Measurements from ENCODE around the gene RTP5.
"Not testable (repeated sequence)": the region's sequence is repeated elsewhere in the genome, so short reads cannot be mapped to it uniquely, and the experiment has no call there.

RTP5 gene

GRCh38 chr2:241900251-241901017 lies 30.9 kb downstream of the RTP5 start:
- DNase-seq (ENCODE audit: low read depth in 1 of 2, low spot score in 1 of 2): no peak

GRCh38 chr2:241901018-241901380 lies 31.5 kb downstream of the RTP5 start:
- no peak for DNase-seq (ENCODE audit: low read depth in 1 of 2, low spot score in 1 of 2)

DNA sequence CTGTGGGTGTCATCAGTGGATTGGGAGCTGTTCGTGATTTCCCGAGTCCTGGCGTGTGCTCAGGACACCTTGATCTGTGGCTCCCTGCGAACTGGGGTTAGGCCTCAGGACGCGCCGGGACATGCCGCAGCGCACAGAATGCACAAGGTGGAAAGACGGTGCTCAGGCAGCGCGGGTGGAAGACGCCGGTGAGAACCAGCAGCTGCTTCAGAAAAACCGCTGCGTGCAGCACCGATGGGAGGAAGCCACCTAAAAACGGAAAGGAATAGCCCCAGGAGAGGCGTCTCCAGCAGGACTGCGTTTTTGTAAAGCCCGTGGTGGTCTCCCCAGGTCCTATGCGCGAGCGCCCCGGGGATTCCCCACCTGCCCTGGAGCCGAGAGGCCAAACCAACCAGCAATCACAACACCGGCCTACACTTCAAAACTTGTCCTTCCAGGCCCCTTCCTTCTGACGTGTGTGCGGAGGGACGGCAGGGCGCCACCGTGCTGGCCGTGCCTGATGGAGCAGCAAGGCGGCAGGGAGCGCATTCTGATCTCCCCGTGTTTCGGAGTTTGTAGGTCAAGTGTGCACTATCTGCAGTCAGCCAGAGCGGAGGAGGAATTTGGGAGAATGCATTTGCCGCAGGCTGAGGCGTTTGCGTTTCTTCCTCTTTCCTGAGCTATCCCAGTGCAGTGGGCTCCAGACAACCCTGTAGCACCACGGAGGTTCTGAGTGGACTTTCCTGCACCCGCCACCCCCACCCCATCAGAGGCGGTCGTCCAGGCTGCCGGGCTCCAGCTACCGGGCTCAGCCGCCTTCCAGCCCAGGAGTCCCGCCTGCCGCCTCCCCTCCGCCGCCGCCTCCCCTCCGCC lies 32.2 kb downstream of the RTP5 start:
- no peak for DNase-seq (ENCODE audit: low read depth in 1 of 2, low spot score in 1 of 2)

DNA sequence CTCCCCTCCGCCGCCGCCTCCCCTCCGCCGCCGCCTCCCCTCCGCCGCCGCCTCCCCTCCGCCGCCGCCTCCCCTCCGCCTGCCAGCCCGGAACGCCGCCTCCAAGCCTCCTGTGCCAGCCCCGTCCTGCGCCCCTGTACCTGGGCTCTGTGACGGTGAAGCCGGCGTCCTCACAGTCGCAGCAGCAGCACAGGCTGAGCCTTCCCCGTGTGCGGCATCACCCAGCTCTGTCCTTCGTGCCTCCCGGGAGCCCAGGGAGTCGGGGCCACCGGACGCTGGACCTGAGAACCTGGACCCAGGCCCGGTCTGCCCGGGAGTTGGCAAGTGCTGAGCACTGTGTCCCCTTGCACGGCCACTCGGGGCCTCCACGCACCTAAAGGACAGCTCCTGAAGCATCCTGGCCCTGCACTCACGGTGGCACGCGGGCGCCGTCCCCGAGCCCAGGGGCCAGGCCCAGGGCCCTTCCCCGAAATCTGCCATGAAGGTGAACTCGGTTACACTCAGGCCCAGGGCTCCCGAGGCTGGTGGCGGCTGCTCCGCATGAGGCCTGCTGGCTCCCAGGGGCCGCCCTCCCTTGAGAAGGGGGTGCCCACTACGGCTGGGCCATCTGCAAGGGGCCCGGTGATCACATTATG lies 32.9 kb downstream of the RTP5 start:
- no peak for DNase-seq (ENCODE audit: low read depth in 1 of 2, low spot score in 1 of 2)

GRCh38 chr2:241903121-241904010 lies 33.8 kb downstream of the RTP5 start:
- DNase-seq (ENCODE audit: low read depth in 1 of 2, low spot score in 1 of 2): no peak

DNA sequence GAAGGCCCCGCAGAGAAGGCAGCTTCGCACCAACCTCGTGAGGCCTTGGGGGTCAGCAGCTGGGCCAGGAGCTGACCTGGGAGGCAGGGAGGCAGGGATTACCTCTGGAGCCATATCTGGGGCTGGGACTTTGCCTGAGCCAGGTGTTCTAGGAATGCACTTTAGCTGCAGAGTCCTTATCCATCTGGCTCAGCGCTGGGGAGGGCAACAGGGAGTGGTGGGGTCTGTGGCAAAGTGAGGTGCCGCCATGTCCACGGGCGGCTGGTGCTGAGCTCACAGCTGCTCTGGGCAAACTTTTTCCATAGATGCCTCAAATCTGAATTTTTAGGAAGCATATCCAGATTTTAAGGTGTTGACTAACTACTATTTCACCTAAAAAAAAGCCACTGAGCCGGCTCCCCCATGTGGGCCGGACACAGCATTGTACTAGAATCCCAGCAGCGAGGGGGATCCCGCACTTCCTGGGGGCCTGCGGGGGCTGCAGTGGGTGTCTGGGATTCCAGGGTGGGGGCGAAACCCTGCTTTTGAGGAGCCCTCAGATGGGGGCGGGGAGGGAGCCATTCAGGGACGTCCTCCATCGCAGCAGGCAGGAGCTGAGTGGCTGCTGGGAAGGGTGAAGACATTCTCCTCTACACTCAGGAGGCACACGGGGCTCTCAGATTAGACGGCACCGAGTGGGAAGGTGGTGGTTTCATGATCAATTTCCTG lies 34.6 kb downstream of the RTP5 start:
- DNase-seq (ENCODE audit: low read depth in 1 of 2, low spot score in 1 of 2): no peak

DNA sequence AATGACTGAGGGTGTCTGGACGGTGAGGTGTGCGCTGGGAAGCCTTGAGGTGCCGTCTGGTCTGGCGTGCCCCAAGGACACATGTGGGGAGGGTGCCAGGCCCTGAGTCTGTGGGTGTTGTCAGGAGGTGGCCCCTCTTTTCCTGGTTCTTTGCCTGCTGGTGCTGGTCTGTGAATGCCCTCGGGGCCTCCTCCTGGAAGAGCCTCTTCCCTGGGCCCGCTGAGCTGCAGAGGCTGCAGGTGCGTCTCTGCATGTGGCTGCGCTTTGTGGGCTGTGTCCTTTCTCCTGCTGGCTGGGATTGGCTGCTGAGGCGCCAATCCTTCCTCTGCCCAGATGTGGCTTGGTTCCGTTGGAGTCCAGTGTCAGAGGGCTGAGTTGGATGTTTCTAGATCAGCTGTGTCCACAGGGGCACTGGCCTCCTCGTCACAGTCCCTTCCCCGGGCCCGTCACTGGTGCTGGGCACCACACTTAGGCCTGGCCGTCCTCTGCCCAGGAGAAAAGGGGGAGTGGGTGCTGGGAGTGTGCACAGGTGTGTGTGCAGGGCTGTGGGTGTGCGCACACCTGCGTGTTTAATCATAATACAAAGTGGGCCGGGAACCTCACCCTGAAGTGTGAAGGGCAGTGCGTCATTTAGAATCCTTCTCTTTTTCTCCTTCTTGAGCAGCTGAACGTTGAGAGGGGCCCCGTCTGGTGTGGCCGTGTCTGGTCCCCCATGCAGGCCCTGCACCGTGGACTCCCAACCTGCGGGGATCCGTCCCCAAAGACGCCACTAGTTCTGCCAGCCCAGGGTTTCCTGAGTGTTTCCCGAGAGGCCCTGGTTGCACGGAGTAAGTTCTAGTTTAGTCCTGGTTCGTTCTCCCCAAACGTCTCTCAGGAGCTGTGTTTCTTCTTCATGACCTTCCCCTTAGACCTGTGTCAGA lies 35.5 kb downstream of the RTP5 start:
- no peak for DNase-seq (ENCODE audit: low read depth in 1 of 2, low spot score in 1 of 2)

GRCh38 chr2:241905716-241906377 lies 36.3 kb downstream of the RTP5 start:
- no peak for DNase-seq (ENCODE audit: low read depth in 1 of 2, low spot score in 1 of 2)

DNA sequence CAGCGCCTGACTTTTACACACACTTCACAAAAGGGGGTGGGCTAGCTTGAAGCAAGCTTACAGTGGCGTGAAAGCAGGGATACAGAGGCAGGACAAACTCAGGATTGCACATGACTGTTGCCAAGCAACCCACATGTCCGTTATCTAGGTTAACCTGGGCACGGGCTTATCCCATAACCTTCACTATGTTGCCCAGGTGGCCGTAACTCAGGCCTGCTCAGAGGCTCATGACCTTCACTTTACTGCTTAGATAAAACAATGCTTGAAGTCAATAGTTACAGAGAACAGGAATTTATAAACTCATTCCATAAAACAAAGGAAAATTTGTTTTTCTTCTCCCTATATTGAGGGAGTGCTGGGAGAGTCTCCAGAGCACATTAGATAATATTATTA lies 36.8 kb downstream of the RTP5 start:
- DNase-seq (ENCODE audit: low read depth in 1 of 2, low spot score in 1 of 2): not testable (repeated sequence)

GRCh38 chr2:241906826-241907570 lies 37.5 kb downstream of the RTP5 start:
- no peak for DNase-seq (ENCODE audit: low read depth in 1 of 2, low spot score in 1 of 2)

- DNase-seq (ENCODE audit: low read depth in 1 of 2, low spot score in 1 of 2): not testable (repeated sequence)
Measured at GRCh38 chr2:241907831-241908230, 38.3 kb downstream of the RTP5 start.

DNA sequence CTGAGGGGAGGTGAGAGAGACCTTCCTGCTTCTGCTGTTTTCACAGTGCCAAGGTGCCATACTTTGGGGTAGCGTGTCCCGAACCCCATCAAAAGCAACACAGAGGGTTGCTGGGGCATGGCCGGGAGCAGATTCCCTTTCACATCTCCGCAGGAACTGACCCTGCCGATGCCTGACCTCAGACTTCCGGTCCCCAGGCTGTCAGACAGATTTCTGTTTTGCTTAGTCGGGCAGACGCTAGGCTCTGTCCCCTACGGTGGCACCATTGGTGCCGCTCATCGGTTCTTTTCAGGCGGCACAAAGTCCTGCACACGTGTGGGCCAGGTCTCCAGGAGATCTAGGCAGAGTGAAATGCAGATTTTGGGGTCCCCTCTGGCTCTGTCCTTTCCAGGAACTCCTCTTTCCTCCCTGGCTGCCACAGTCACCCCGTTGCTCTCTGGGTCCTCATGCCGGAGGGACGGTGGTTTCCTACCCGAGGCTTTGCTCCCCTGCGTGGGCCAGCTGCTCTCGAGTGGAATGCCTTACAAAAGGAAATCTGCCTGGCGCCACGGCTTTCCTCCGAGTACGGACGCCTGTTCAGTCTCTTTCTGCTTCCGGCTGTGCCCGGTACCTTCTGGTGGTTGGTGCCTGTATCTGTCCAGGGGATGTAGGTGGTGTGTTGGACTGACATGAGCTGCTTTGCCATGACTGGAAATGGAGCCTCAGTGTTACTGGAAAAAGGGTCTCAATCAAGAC lies 39.3 kb downstream of the RTP5 start:
- DNase-seq (ENCODE audit: low read depth in 1 of 2, low spot score in 1 of 2): no peak

DNA sequence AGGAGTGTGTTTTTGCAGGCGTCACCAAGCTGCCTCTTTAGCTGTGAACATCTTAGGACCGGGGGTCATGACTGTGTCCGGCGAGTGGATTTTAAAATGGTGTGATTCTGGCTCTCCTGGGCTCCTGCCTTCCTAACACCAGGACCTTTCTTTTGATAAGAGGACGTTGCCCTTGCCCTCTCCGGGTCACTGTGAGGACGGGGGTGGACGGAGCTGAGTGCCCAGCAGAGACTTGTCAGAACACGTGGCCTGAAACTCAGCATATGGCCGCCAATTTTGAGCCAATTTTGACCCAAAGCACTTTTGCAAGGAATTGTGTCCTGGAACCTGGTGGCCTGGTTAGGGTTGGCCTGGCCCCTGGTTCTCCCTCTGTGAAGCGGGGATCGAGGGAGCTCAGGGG lies 40.2 kb downstream of the RTP5 start:
- DNase-seq (ENCODE audit: low read depth in 1 of 2, low spot score in 1 of 2): no peak

DNA sequence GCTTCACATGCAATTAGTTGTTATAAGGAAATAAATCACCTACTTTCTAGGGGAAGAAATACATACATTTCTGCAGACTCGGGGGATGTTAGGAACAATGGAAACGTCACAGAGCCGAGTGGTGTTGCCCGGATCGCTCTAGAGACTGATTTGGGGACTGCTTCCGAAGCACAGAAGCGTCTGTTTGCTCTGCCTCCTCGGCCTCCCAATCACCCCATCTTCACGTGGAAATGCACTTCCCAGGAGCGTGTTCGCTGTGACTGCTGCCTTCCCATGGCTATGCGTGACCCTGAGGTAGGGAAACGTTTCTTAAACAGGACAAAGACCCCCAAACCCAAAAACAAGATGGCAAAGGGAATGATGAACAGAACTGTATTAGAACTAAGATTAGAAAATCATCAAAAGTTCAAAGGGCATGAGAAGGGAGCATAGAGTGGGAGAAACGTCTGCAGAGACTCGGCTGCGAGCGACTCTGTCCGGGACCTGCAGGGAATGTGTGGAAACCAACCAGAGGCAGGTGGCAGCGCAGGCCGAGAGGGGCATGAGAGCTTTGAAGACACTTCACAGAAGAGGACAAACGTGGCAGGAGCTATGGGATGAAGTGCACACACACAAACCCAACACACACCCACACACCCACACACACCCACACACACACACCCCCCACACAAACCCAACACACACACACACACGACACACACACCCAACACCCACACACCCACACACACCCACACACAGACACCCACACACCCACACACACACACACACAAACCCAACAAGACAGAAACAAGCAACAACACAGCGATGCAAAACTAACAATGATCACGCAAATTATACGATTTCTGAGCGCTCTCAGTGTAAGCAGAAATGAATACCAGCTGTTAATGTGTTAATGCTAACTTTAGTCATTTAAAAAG lies 41.3 kb downstream of the RTP5 start:
- DNase-seq (ENCODE audit: low read depth in 1 of 2, low spot score in 1 of 2): no peak

DNA sequence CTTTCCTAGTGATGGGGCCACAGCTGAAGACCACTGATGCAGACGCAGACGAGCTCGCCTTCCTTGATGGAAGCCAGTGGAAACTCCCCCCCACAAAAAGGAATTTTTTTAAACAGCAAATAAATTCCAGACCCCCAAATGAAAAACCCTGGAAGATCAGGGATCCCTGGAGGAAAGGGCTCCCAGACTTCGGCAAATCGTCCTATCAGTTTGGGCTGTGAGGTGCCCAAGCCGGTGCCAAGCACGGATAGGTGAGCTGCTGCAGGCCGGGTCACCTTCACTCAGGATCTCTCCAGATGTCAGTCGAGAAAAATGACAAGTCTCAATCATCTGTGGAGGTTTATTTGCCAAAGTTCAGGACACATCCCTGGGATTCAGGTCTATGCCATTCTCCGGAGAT lies 42.0 kb downstream of the RTP5 start:
- no peak for DNase-seq (ENCODE audit: low read depth in 1 of 2, low spot score in 1 of 2)

DNA sequence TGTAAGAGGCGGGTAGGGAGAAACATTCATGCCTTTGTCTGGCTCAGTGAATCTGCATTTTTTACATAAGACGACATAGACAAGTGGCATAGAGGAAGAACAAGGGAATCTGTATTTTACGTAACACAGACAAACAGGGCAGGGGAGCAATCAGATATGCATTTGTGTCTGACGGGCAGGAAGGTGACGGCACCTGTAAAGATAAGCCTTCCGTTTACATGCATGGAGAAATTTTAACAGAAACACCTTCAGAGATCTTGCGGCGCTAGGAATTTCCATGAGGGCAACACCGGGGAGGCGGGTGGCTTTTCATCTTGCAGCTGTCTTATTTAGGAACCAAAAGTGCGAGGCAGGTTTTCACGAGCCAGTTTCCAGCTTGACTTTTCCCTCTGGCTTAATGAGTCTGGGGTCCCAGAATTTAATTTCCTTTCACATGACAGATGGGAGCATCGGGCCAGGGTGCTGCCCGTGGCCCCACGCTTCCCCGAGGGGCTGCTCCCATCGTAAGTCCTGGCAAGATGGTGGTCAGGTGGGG lies 42.6 kb downstream of the RTP5 start:
- DNase-seq (ENCODE audit: low read depth in 1 of 2, low spot score in 1 of 2): no peak
